ENCODE measurements around the gene GBX2.

GRCh38 chr2:236194786-236195185 is 26.6 kb upstream of the GBX2 start:
- TF ChIP-seq CTCF (IDR thresholded peaks at IDR 0.05 in 4 of 5, conservative IDR thresholded peaks at IDR 0.05 in 1 of 5) (no peak), POLR2A (IDR thresholded peaks at IDR 0.05) (no peak)

Data from gastrocnemius medialis (tissue), 4 donors.